Activated T-helper 17 cell treated with anti-CD3 and anti-CD28 coated beads, Interleukin-2, amount 50 U/mL, for 72 hours (primary cell): Measurements from ENCODE around the gene ALCAM. TPM values are rescaled to one million over a fixed set of nuclear protein-coding genes. Genes with fewer than 3 reads are reported as not detected.

ENCODE experiments used
- ATAC-seq: fragments of 150-1000 bp; cut with Tn5 transposase; replicated peaks from 2 replicates; pipeline ENCODE4 v1.10.0; 2021; ENCODE audit warnings: mild to moderate bottlenecking, moderate library complexity
- H3K27ac Mint-ChIP-seq: one replicate; pipeline ENCODE4 v1.8.0; 2022; ENCODE audit warnings: mixed read lengths
- H3K27me3 Mint-ChIP-seq: one replicate; pipeline ENCODE4 v1.8.0; 2022; ENCODE audit warnings: mixed read lengths
- H3K36me3 Mint-ChIP-seq: one replicate; pipeline ENCODE4 v1.8.0; 2022; ENCODE audit warnings: low read depth, mild to moderate bottlenecking, mixed read lengths
- H3K4me1 Mint-ChIP-seq: one replicate; pipeline ENCODE4 v1.8.0; 2022; ENCODE audit warnings: mixed read lengths
- H3K4me3 Mint-ChIP-seq: one replicate; pipeline ENCODE4 v1.8.0; 2022; ENCODE audit warnings: mild to moderate bottlenecking, mixed read lengths
- H3K9me3 Mint-ChIP-seq: one replicate; pipeline ENCODE4 v1.8.0; 2022; ENCODE audit warnings: mixed read lengths
- total RNA-seq, 2 donors: library from RNA; stranded (reverse); gene quantifications; one replicate each; pipeline ENCODE4 v1.2.3, GENCODE V29; 2022

Gene ALCAM
- total RNA-seq, 2 donors from 2014 or later, result 8.2 to 11.9 TPM

DNA sequence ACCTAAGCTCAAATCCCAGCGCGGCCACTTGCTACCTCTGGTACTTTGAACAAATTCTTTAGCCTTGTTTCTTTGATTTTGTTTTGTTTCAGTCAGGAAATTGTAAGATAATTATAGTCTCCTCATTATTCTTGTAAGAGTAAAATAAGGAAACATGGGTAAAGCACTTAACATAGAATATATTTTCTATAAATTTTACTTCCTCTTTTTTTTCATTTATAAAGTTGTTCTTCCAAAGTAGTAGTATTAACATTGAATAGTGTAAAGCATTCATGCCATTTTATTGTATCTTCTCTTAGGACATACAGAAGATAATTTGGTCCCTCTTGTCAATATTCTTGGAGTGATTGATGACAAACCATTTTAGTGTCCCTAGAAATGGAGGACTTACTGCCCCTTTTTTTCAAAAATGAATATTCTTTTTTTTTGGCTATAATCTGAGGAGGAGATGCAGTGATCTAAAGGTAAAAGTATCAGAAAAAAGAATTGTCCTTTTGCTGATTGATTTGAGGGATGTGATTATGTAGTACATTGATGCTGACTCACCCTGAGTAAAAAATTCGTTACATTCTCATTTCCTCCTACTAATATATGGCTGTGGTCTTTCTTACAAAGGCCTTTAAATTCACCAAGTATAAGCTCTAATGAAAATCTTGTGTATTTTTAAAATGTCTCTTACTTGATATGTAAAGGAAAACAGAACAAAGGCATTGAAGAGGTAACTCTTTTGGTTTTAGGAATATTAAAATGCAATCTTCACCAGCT, 51.0 kb downstream of the ALCAM start:
- Mint-ChIP-seq H3K9me3 (no peaks in the 10 kb centered on the region), H3K27ac (no peak overlapping the region), H3K36me3 (no peaks in the 10 kb centered on the region), H3K4me1 (peaks cover 4% of the 10 kb centered on the region), H3K4me3 (no peak overlapping the region), H3K27me3 (no peaks in the 10 kb centered on the region)
- ATAC-seq, result no peak

DNA sequence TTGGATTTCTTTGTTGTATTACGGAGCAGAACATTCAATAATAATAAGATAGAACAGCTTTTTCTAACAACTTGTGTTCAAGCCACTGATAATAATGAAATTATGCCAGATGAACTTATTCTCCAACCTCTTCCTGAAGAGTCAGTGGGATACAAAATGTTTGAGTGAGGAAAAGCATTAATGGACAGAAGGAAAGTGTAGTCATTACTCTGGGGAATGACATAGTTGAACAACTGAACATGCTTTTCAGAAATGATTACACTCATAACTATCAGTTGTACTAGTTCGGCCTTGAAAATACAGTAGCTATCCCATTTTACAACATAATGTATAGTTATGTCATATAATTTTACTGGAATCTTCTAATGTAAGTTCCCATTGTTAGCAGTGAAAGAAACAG, 55.9 kb downstream of the ALCAM start:
- peaks cover 4% of the 10 kb centered on the region for H3K4me1 Mint-ChIP-seq

GRCh38 chr3:105423397-105423796, 56.7 kb downstream of the ALCAM start:
- Mint-ChIP-seq H3K27me3 (no peaks in the 10 kb centered on the region), H3K27ac (no peak overlapping the region), H3K4me1 (peaks cover 4% of the 10 kb centered on the region), H3K4me3 (no peak overlapping the region), H3K36me3 (no peaks in the 10 kb centered on the region), H3K9me3 (no peaks in the 10 kb centered on the region)
- no peak for ATAC-seq

More for the DNA sequence above, 55.9 kb downstream of the ALCAM start:
- H3K27ac Mint-ChIP-seq, result no peak overlapping the region
- ATAC-seq, result no peak
- H3K9me3 Mint-ChIP-seq, result no peaks in the 10 kb centered on the region
- H3K4me3 Mint-ChIP-seq, result no peak overlapping the region
- H3K36me3 Mint-ChIP-seq, result no peaks in the 10 kb centered on the region
- no peaks in the 10 kb centered on the region for H3K27me3 Mint-ChIP-seq

DNA sequence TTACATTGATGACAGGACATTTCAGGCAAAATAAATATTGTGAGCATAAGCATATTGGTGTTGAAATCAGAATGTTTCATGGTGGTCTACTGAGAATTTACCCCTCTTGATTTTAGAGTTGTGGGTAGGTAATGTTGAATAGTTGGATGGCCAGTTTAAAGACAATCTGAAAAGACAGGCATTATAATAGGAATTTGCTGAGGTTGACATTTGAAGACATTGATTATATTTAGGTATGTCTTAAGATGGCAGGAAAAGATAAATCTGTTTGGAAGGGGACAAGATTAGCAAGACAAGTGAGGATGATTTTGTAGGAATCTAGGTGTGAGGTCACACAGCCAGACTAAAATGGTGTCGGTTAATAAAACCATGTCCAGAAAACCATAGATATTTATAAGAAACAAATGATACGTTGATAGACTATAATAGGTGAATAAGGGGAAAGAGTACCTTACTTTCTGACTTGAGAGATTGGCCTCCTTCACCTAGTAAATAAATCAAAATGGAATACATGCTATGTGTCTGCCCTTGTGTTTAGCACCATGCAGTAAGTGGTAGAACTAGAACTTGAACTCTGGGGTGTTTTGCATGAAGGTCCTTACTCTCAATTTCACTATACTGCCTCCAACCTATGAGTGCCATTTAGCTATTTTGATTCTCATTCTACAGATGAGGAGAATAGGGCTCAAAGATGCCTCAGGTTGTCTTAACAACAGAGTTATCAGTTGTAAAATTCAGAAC, 57.9 kb downstream of the ALCAM start:
- H3K27me3 Mint-ChIP-seq, result no peaks in the 10 kb centered on the region
- no peaks in the 10 kb centered on the region for H3K4me1 Mint-ChIP-seq
- ATAC-seq, result no peak
- H3K27ac Mint-ChIP-seq, result no peak overlapping the region
- H3K9me3 Mint-ChIP-seq, result no peaks in the 10 kb centered on the region
- H3K4me3 Mint-ChIP-seq, result no peak overlapping the region
- H3K36me3 Mint-ChIP-seq, result no peaks in the 10 kb centered on the region

DNA sequence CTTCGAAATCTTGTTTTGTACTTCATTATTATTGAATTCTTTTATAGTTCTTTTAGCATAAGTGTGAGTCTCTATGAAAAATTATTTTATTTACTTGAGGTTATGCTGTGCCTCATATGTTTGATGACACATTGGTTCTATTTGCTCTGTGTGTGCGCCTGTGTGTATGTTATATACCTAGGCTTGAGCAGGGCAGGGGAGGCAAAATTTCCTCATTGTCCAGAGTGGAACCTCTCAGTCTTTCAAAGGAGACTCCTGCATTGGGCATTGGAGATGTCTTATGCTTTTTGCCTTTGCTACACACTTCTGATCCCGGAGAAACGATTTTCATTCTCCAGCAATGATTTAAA, 58.4 kb downstream of the ALCAM start:
- no peak for ATAC-seq
- no peak overlapping the region for H3K4me3 Mint-ChIP-seq
- H3K27ac Mint-ChIP-seq, result no peak overlapping the region
- H3K36me3 Mint-ChIP-seq, result no peaks in the 10 kb centered on the region
- H3K27me3 Mint-ChIP-seq, result no peaks in the 10 kb centered on the region
- no peaks in the 10 kb centered on the region for H3K9me3 Mint-ChIP-seq
- no peaks in the 10 kb centered on the region for H3K4me1 Mint-ChIP-seq

DNA sequence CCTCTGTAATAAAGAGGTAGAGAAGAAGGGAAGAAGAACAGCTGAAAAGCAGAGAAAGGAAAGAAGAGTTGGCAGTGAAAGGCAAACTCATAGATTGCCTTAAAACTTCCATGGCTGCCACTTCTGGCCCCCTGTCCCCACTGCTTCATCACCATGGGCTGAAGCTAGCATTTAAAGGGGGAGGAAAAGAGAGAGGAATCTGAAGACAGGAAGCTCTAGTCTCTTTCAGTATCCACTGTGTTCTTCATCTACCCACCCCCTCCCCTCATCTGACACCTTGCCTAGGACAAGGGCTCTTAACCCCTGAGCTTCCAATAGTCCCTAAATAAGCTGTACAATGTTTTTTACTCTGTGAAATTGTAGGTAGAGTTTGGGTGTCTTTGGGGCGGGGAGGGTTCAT, 60.6 kb downstream of the ALCAM start:
- no peaks in the 10 kb centered on the region for H3K4me1 Mint-ChIP-seq
- H3K9me3 Mint-ChIP-seq, result no peaks in the 10 kb centered on the region
- H3K27me3 Mint-ChIP-seq, result no peaks in the 10 kb centered on the region
- no peak for ATAC-seq
- no peaks in the 10 kb centered on the region for H3K36me3 Mint-ChIP-seq
- H3K27ac Mint-ChIP-seq, result no peak overlapping the region
- H3K4me3 Mint-ChIP-seq, result no peak overlapping the region

DNA sequence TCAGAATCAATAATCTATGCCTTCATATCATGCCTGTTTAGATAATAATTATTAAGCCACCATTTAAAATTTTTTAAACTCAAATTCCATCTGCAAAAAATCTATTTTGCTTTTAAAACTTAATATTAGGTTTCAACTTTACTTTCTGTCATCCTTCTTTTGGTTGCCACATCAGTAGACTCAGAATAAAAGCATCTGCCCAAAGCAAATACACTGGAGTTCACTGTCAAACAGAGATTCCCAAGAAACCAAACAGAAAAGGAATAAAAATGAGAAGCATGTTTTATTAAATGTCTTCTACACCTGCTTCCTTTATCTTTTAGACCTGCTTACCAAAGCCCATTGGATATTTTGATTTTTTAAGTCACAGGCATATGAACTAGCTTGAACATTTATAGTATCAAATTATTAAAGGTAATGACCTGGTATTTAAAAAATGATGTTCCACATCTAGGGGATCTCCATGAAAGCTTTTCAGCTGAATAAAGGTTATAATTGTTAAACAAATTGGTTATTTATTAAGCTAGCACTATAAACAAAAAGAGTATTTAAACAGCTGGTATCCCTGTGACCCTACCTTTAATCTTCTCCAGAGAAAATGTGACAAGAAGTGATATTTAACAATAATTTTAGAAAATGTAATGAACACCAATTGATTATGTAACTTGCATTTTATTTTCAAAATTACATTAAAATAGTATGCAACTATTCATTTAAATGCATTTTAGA, 62.5 kb downstream of the ALCAM start:
- no peaks in the 10 kb centered on the region for H3K4me1 Mint-ChIP-seq
- H3K27ac Mint-ChIP-seq, result no peak overlapping the region
- ATAC-seq, result no peak
- no peak overlapping the region for H3K4me3 Mint-ChIP-seq
- H3K36me3 Mint-ChIP-seq, result no peaks in the 10 kb centered on the region
- no peaks in the 10 kb centered on the region for H3K9me3 Mint-ChIP-seq
- H3K27me3 Mint-ChIP-seq, result no peaks in the 10 kb centered on the region

DNA sequence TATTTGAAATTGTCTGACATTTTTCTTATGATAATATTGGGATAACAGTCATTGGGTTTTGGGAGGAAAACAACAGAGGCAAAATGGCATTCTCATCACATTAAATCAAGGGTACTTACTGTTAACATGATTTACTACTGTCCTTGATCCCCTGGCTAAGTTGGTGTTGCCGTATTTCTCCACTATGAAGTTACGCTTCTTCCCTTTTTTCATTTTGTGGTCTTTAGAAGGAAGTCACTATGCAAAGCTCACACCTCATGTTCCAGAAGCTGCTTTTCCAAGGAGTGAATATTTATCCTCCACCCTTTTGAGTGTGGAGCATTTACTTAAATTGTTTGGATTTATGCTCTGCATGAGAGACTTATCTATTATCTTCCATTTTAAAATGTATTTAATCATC, 63.7 kb downstream of the ALCAM start:
- no peak overlapping the region for H3K27ac Mint-ChIP-seq
- no peaks in the 10 kb centered on the region for H3K36me3 Mint-ChIP-seq
- H3K27me3 Mint-ChIP-seq, result no peaks in the 10 kb centered on the region
- no peaks in the 10 kb centered on the region for H3K9me3 Mint-ChIP-seq
- H3K4me3 Mint-ChIP-seq, result no peak overlapping the region
- no peaks in the 10 kb centered on the region for H3K4me1 Mint-ChIP-seq
- no peak for ATAC-seq

GRCh38 chr3:105431200-105431599, 64.5 kb downstream of the ALCAM start:
- Mint-ChIP-seq H3K27me3 (no peaks in the 10 kb centered on the region), H3K27ac (no peak overlapping the region), H3K9me3 (no peaks in the 10 kb centered on the region), H3K36me3 (no peaks in the 10 kb centered on the region), H3K4me3 (no peak overlapping the region), H3K4me1 (no peaks in the 10 kb centered on the region)
- no peak for ATAC-seq

DNA sequence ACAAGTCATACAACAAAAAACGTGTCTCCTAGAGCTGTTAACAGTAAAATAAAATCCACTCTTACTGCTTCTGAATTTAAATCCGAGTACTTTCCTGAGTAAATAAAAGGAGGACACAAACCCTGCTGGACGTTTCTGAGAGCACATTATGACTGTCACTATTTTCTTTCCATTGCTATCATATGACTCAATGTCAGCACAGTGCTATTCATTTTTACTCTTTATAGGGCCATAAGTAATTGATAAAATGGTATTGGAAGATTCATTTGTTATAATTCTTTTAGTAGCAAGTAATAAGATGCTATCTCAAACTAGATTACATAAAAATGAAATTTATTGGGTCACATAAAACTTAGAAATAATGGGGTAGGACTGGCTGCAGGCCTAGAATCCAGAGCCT, 68.6 kb downstream of the ALCAM start:
- no peak overlapping the region for H3K4me3 Mint-ChIP-seq
- ATAC-seq, result no peak
- no peaks in the 10 kb centered on the region for H3K4me1 Mint-ChIP-seq
- no peaks in the 10 kb centered on the region for H3K27me3 Mint-ChIP-seq
- H3K36me3 Mint-ChIP-seq, result no peaks in the 10 kb centered on the region
- no peaks in the 10 kb centered on the region for H3K9me3 Mint-ChIP-seq
- no peak overlapping the region for H3K27ac Mint-ChIP-seq

- Mint-ChIP-seq H3K36me3 (no peaks in the 10 kb centered on the region), H3K4me3 (no peak overlapping the region), H3K4me1 (no peaks in the 10 kb centered on the region), H3K27me3 (no peaks in the 10 kb centered on the region), H3K27ac (no peak overlapping the region), H3K9me3 (no peaks in the 10 kb centered on the region)
- no peak for ATAC-seq
Measured at GRCh38 chr3:105436687-105437086, 70.0 kb downstream of the ALCAM start.

GRCh38 chr3:105440113-105440512, 73.4 kb downstream of the ALCAM start:
- no peaks in the 10 kb centered on the region for H3K27me3 Mint-ChIP-seq
- no peak overlapping the region for H3K4me3 Mint-ChIP-seq
- no peaks in the 10 kb centered on the region for H3K4me1 Mint-ChIP-seq
- H3K36me3 Mint-ChIP-seq, result no peaks in the 10 kb centered on the region
- ATAC-seq, result no peak
- no peaks in the 10 kb centered on the region for H3K9me3 Mint-ChIP-seq
- H3K27ac Mint-ChIP-seq, result no peak overlapping the region

DNA sequence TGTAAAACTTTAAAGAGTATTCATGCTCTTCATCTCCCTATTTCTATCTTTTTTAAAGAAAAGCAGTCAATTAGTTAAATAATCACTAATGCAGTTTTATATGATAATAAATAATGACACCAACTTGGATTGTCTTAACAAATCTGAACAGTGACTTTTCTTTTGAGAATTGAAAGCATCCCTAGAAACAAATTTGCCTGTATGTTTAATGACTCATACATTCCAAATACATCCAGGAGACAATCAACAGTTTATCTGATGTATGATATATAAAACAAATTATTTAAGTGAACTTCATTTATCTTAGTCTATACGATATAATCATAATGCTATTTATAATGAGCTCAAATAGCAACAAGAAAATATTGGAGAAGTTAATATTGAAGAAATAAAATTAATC, 78.0 kb downstream of the ALCAM start:
- peaks cover 4% of the 10 kb centered on the region for H3K9me3 Mint-ChIP-seq
- H3K36me3 Mint-ChIP-seq, result no peaks in the 10 kb centered on the region
- no peak overlapping the region for H3K27ac Mint-ChIP-seq
- no peak for ATAC-seq
- no peaks in the 10 kb centered on the region for H3K27me3 Mint-ChIP-seq
- no peak overlapping the region for H3K4me3 Mint-ChIP-seq
- no peaks in the 10 kb centered on the region for H3K4me1 Mint-ChIP-seq

- Mint-ChIP-seq H3K4me3 (no peak overlapping the region), H3K36me3 (no peaks in the 10 kb centered on the region)
Measured at GRCh38 chr3:105448338-105448982, 81.8 kb downstream of the ALCAM start.

More at GRCh38 chr3:105448338-105448982, 81.8 kb downstream of the ALCAM start:
- Mint-ChIP-seq H3K27me3 (no peaks in the 10 kb centered on the region), H3K4me1 (no peaks in the 10 kb centered on the region), H3K9me3 (peaks cover 4% of the 10 kb centered on the region), H3K27ac (no peak overlapping the region)
- ATAC-seq, result no peak
